ENCODE data around the gene CST7. TPM values are rescaled to one million over a fixed set of nuclear protein-coding genes. Genes with fewer than 3 reads are reported as not detected.

Gene CST7
- polyA plus RNA-seq, 1 of the 3 experiments (the other 2 are of a cell fraction) = 0.07 TPM

DNA sequence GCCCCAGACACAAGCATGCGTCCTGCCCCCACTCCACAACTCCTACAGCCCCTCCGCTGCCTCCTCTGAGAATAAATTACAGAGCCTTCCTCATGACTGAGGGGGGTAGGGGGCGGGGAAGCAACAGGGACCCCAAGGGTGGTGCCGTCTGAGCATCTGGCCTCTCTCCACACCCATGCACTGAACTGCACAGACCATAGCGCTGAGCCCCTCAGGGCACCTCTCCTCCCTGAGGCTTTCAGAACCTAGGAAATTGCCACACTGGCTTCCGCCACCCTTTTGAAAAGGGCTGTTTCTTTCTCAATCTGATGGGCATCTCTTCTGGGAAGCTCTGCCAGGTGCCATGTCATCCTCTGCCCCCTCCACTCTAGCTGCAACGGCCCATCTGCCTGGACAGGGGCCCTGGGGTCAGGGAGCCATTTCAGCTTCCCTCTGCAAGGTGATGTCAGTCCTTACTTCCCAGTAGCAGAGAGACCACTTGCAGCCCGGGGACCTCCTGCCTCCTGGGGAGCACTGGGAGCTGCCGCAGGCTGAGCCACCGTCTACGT is 2.5 kb downstream of the CST7 start:
- no peak for TF ChIP-seq RFX5 (IDR thresholded peaks at IDR 0.05; ENCODE audit: low read length)
- no peak for TF ChIP-seq FOXM1 (IDR thresholded peaks at IDR 0.05; ENCODE audit: low read depth)
- TF ChIP-seq TAF1 (IDR thresholded peaks at IDR 0.05; ENCODE audit: borderline replicate concordance, low read depth, low read length) = no peak
- TF ChIP-seq FOXJ3 (CRISPR knock-in tag; IDR thresholded peaks at IDR 0.05) = no peak
- no peak for TF ChIP-seq NRF1 (IDR thresholded peaks at IDR 0.05; ENCODE audit: low read depth, low read length)
- no peak for TF ChIP-seq NFIC (IDR thresholded peaks at IDR 0.05; ENCODE audit: borderline replicate concordance)
- TF ChIP-seq, protein P1, sequence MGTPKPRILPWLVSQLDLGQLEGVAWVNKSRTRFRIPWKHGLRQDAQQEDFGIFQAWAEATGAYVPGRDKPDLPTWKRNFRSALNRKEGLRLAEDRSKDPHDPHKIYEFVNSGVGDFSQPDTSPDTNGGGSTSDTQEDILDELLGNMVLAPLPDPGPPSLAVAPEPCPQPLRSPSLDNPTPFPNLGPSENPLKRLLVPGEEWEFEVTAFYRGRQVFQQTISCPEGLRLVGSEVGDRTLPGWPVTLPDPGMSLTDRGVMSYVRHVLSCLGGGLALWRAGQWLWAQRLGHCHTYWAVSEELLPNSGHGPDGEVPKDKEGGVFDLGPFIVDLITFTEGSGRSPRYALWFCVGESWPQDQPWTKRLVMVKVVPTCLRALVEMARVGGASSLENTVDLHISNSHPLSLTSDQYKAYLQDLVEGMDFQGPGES (IDR thresholded peaks at IDR 0.05; ENCODE audit: low read depth, low read length) = no peak
- TF ChIP-seq, protein P2, sequence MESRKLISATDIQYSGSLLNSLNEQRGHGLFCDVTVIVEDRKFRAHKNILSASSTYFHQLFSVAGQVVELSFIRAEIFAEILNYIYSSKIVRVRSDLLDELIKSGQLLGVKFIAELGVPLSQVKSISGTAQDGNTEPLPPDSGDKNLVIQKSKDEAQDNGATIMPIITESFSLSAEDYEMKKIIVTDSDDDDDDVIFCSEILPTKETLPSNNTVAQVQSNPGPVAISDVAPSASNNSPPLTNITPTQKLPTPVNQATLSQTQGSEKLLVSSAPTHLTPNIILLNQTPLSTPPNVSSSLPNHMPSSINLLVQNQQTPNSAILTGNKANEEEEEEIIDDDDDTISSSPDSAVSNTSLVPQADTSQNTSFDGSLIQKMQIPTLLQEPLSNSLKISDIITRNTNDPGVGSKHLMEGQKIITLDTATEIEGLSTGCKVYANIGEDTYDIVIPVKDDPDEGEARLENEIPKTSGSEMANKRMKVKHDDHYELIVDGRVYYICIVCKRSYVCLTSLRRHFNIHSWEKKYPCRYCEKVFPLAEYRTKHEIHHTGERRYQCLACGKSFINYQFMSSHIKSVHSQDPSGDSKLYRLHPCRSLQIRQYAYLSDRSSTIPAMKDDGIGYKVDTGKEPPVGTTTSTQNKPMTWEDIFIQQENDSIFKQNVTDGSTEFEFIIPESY (IDR thresholded peaks at IDR 0.05; ENCODE audit: borderline replicate concordance, low read depth) = no peak
- TF ChIP-seq SMC3 (IDR thresholded peaks at IDR 0.05; ENCODE audit: low read depth, low read length) = no peak
- no peak for TF ChIP-seq RAD21 (IDR thresholded peaks at IDR 0.05; ENCODE audit: low read length)
- no peak for TF ChIP-seq YY1 (IDR thresholded peaks at IDR 0.05; ENCODE audit: low read depth)
- no peak for TF ChIP-seq RXRA (IDR thresholded peaks at IDR 0.05; ENCODE audit: borderline replicate concordance, low read depth)
- TF ChIP-seq REST (IDR thresholded peaks at IDR 0.05; ENCODE audit: low read depth, low read length) = no peak
- TF ChIP-seq JUND (IDR thresholded peaks at IDR 0.05) = no peak
- TF ChIP-seq USF1 (IDR thresholded peaks at IDR 0.05; ENCODE audit: borderline replicate concordance, low read depth) = no peak
- no peak for TF ChIP-seq GABPA (IDR thresholded peaks at IDR 0.05; ENCODE audit: low read depth)
- no peak for TF ChIP-seq USF2 (IDR thresholded peaks at IDR 0.05; ENCODE audit: borderline replicate concordance, low read depth, low read length)
- TF ChIP-seq CHD2 (IDR thresholded peaks at IDR 0.05; ENCODE audit: low read length, partially characterized antibody) = no peak
- no peak for TF ChIP-seq FOSL2 (IDR thresholded peaks at IDR 0.05; ENCODE audit: borderline replicate concordance, low read depth)
- no peak overlapping the region for H2AFZ ChIP-seq (ENCODE audit: low read depth)
- ChIA-PET POLR2A (no interaction called here), CTCF (interaction anchor here (0.6 to 1.3 kb wide), 2 partner anchors 10 to 21 kb away, joined by 3 read pairs; no protein-coding TSS in a partner anchor)
- H3K9ac ChIP-seq = no peak overlapping the region
- H3K4me3 ChIP-seq (ENCODE audit: low read depth in 2 of 2, low read length in 1 of 2) = no peak overlapping the region
- no peaks in the 10 kb centered on the region for H3K9me2 ChIP-seq
- no peak overlapping the region for H3K27ac ChIP-seq (ENCODE audit: low read depth in 2 of 2, low read length in 1 of 2)
- 36% methylated on average over 8 of the region's 11 CpGs for WGBS (ENCODE audit: low lambda C conversion rate)
- no peaks in the 10 kb centered on the region for H4K20me1 ChIP-seq (ENCODE audit: insufficient read depth)
- H3K79me2 ChIP-seq (ENCODE audit: insufficient read depth) = no peaks in the 10 kb centered on the region
- no peaks in the 10 kb centered on the region for H3K27me3 ChIP-seq (ENCODE audit: insufficient read depth)
- H3F3A ChIP-seq (replicated peaks; ENCODE audit: insufficient read depth) = no peaks in the 10 kb centered on the region
- no peak for DNase-seq
- peaks cover 0 to 6% of the 10 kb centered on the region in 2 experiments; a peak in 1 of 4 replicates for H3K4me1 ChIP-seq (ENCODE audit: control insufficient read depth in 1 of 2, insufficient read depth in 2 of 2, low read depth in 1 of 2, low read length in 1 of 2)
- peaks cover 0 to 6% of the 10 kb centered on the region in 2 experiments for H3K36me3 ChIP-seq (replicated peaks in 1 of 2; ENCODE audit: control insufficient read depth in 1 of 2, insufficient read depth in 2 of 2, low read length in 1 of 2)
- H3K9me3 ChIP-seq = no peaks in the 10 kb centered on the region
- H3K4me2 ChIP-seq = no peak overlapping the region

Data from SK-N-SH (cell line).